HEK293 (cell line): ENCODE results near the gene CTAGE1.

Source experiments
- CTCF ChIA-PET: fragments of 350-600 bp; formaldehyde crosslinking; extraction: SDS; loops from one replicate; lab custom pipeline; 2021; ENCODE audit warnings: antibody characterized with exemption; lab: Yijun Ruan, JAX
- POLR2A ChIA-PET: fragments of 300-600 bp; formaldehyde crosslinking; extraction: SDS; loops from one replicate; lab custom pipeline; 2020; ENCODE audit warnings: antibody characterized with exemption, inconsistent platforms; lab: Yijun Ruan, JAX
- H3K27ac ChIP-seq: fragments of 200-500 bp; sonication (Bioruptor generic); 2 replicates; pipeline ENCODE4 v1.5.1; 2014; ENCODE audit warnings: low read depth, low read length, control low read depth, inconsistent platforms; ENCODE audit errors: extremely low read depth
- H3K36me3 ChIP-seq, 2 experiments: fragments of 200-500 bp in 1 of 2; sonication (Bioruptor generic) in 1 of 2; 1 replicate in 1 of 2; 2 replicates in 1 of 2; pipeline ENCODE4 v1.5.1; 2014 to 2017; ENCODE audit warnings: inconsistent platforms in 2 of 2, low read length in 2 of 2; ENCODE audit not compliant: control insufficient read depth in 2 of 2, insufficient read depth in 1 of 2
- H3K4me1 ChIP-seq: fragments of 200-500 bp; sonication (Bioruptor generic); 2 replicates; pipeline ENCODE4 v1.5.1; 2014; ENCODE audit warnings: mild to moderate bottlenecking, low read length, inconsistent platforms; ENCODE audit not compliant: control insufficient read depth, insufficient read depth
- H3K4me3 ChIP-seq: 2 replicates; pipeline ENCODE4 v1.5.1; 2011; ENCODE audit warnings: low read depth, mild to moderate bottlenecking, control low read depth, low read length, moderate library complexity
- H3K9me3 ChIP-seq: fragments of 200-500 bp; sonication (Bioruptor generic); 2 replicates; pipeline ENCODE4 v1.5.1; 2014; ENCODE audit warnings: low read depth, low read length, inconsistent platforms; ENCODE audit not compliant: control insufficient read depth, insufficient read depth
- ELK4 ChIP-seq: IDR thresholded peaks from 2 replicates; pipeline ENCODE4 v1.6.1; 2011; ENCODE audit warnings: mild to moderate bottlenecking, low read depth, low read length, borderline replicate concordance
- KLF1 ChIP-seq: fragments of 450-650 bp; formaldehyde crosslinking; IDR thresholded peaks from 2 replicates; pipeline ENCODE4 v1.5.1; 2016; ENCODE audit warnings: missing biosample characterization, missing genetic modification characterization
- KLF7 ChIP-seq: fragments of 450-650 bp; formaldehyde crosslinking; IDR thresholded peaks from 2 replicates; pipeline ENCODE4 v1.5.1; 2016; ENCODE audit warnings: missing biosample characterization, missing genetic modification characterization, borderline replicate concordance
- KLF8 ChIP-seq: fragments of 450-650 bp; formaldehyde crosslinking; IDR thresholded peaks from 2 replicates; pipeline ENCODE4 v1.5.1; 2016; ENCODE audit warnings: missing biosample characterization, missing genetic modification characterization
- MEIS1 ChIP-seq: sonication (generic); formaldehyde crosslinking; IDR thresholded peaks from 2 replicates; pipeline ENCODE4 v1.8.1; 2022; ENCODE audit warnings: missing genetic modification reagents, mild to moderate bottlenecking, borderline replicate concordance
- PRDM1 ChIP-seq: fragments of 450-650 bp; formaldehyde crosslinking; IDR thresholded peaks from 2 replicates; pipeline ENCODE4; 2016; ENCODE audit warnings: missing biosample characterization, missing genetic modification characterization
- RBAK ChIP-seq: fragments of 450-650 bp; formaldehyde crosslinking; IDR thresholded peaks from 2 replicates; pipeline ENCODE4 v1.5.1; 2016; ENCODE audit warnings: missing biosample characterization, missing genetic modification characterization
- REPIN1 ChIP-seq: fragments of 450-650 bp; formaldehyde crosslinking; IDR thresholded peaks from 2 replicates; pipeline ENCODE4 v1.5.1; 2017; ENCODE audit warnings: missing biosample characterization, missing genetic modification characterization, low read depth
- SETDB1 ChIP-seq: IDR thresholded peaks from one replicate; pipeline ENCODE4 v1.6.1; 2017; ENCODE audit warnings: mild to moderate bottlenecking, low read length, moderate library complexity, mixed read lengths; ENCODE audit not compliant: insufficient read length
- SP7 ChIP-seq: fragments of 450-650 bp; formaldehyde crosslinking; IDR thresholded peaks from 2 replicates; pipeline ENCODE4 v1.5.1; 2016; ENCODE audit warnings: missing biosample characterization, missing genetic modification characterization
- TRIM28 ChIP-seq: IDR thresholded peaks from 2 replicates; pipeline ENCODE4 v1.6.1; 2011; ENCODE audit warnings: low read length, control low read depth, borderline replicate concordance
- WT1 ChIP-seq: fragments of 450-650 bp; formaldehyde crosslinking; IDR thresholded peaks from 2 replicates; pipeline ENCODE4 v1.5.1; 2016; ENCODE audit warnings: missing biosample characterization, missing genetic modification characterization
- ZBTB1 ChIP-seq: fragments of 450-650 bp; formaldehyde crosslinking; IDR thresholded peaks from 2 replicates; pipeline ENCODE4 v1.5.1; 2016; ENCODE audit warnings: missing biosample characterization, missing genetic modification characterization
- ZBTB44 ChIP-seq: fragments of 450-650 bp; IDR thresholded peaks from 2 replicates; pipeline ENCODE4 v1.5.1; 2018; ENCODE audit warnings: missing biosample characterization, mild to moderate bottlenecking, missing genetic modification characterization
- ZFP37 ChIP-seq: fragments of 450-650 bp; formaldehyde crosslinking; IDR thresholded peaks from 2 replicates; pipeline ENCODE4 v1.5.1; 2016; ENCODE audit warnings: missing biosample characterization, missing genetic modification characterization
- ZNF146 ChIP-seq: fragments of 450-650 bp; formaldehyde crosslinking; IDR thresholded peaks from 2 replicates; pipeline ENCODE4 v1.5.1; 2016; ENCODE audit warnings: missing biosample characterization, missing genetic modification characterization
- ZNF155 ChIP-seq: fragments of 450-650 bp; formaldehyde crosslinking; IDR thresholded peaks from 2 replicates; pipeline ENCODE4 v1.5.1; 2016; ENCODE audit warnings: missing biosample characterization, missing genetic modification characterization
- ZNF175 ChIP-seq: fragments of 450-650 bp; formaldehyde crosslinking; IDR thresholded peaks from 2 replicates; pipeline ENCODE4 v1.5.1; 2016; ENCODE audit warnings: missing biosample characterization, missing genetic modification characterization
- ZNF404 ChIP-seq: fragments of 450-650 bp; formaldehyde crosslinking; IDR thresholded peaks from 2 replicates; pipeline ENCODE4 v1.5.1; 2017; ENCODE audit warnings: missing biosample characterization, missing genetic modification characterization
- ZNF555 ChIP-seq: fragments of 450-650 bp; formaldehyde crosslinking; conservative IDR thresholded peaks from 2 replicates; pipeline ENCODE4 v1.5.1; 2017; ENCODE audit warnings: missing biosample characterization, mild to moderate bottlenecking, missing genetic modification characterization, inconsistent platforms
- ZNF626 ChIP-seq: fragments of 450-650 bp; sonication (Bioruptor Pico); formaldehyde crosslinking; IDR thresholded peaks from 2 replicates; pipeline ENCODE4 v1.5.1; 2018; ENCODE audit warnings: missing biosample characterization, missing genetic modification characterization, inconsistent platforms
- ZNF707 ChIP-seq: fragments of 450-650 bp; formaldehyde crosslinking; IDR thresholded peaks from 2 replicates; pipeline ENCODE4 v1.5.1; 2016; ENCODE audit warnings: missing biosample characterization, missing genetic modification characterization
- ZNF792 ChIP-seq: fragments of 450-650 bp; formaldehyde crosslinking; IDR thresholded peaks from 2 replicates; pipeline ENCODE4 v1.5.1; 2016; ENCODE audit warnings: missing biosample characterization, missing genetic modification characterization
- TF ChIP-seq, protein P1 (sequence below): fragments of 450-650 bp; formaldehyde crosslinking; IDR thresholded peaks from 2 replicates; pipeline ENCODE4 v1.5.1; 2016; ENCODE audit warnings: missing biosample characterization, missing genetic modification characterization, borderline replicate concordance
- TF ChIP-seq, protein P2 (sequence below): fragments of 450-650 bp; formaldehyde crosslinking; IDR thresholded peaks from 2 replicates; pipeline ENCODE4 v1.5.1; 2016; ENCODE audit warnings: missing biosample characterization, missing genetic modification characterization, low read depth

Gene CTAGE1

GRCh38 chr18:22408059-22408458 is 9.7 kb downstream of the CTAGE1 start:
- ChIA-PET CTCF (interaction anchor here (0.6 kb wide), 1 partner anchor 157 kb away, joined by 4 read pairs; no protein-coding TSS in a partner anchor), POLR2A (no interaction called here)
- H3K4me1 ChIP-seq = no peaks in the 10 kb centered on the region
- no peak overlapping the region for H3K27ac ChIP-seq
- H3K4me3 ChIP-seq = no peak overlapping the region
- TF ChIP-seq ZNF707 (tag by site-specific recombination) (no peak), ZNF555 (tag by site-specific recombination) (no peak), ZNF626 (tag by site-specific recombination) (no peak), KLF7 (tag by site-specific recombination) (no peak), TRIM28 (no peak), ELK4 (no peak), REPIN1 (no peak), ZNF792 (tag by site-specific recombination) (no peak)
- no peaks in the 10 kb centered on the region for H3K9me3 ChIP-seq
- H3K36me3 ChIP-seq = no peaks in the 10 kb centered on the region

GRCh38 chr18:22405142-22405541 is 12.6 kb downstream of the CTAGE1 start:
- POLR2A ChIA-PET = no interaction called here
- CTCF ChIA-PET = interaction anchor here (0.6 kb wide), 1 partner anchor 89 kb away, joined by 3 read pairs; no protein-coding TSS in a partner anchor
- TF ChIP-seq KLF1 (tag by site-specific recombination) = no peak
- TF ChIP-seq, protein P1, sequence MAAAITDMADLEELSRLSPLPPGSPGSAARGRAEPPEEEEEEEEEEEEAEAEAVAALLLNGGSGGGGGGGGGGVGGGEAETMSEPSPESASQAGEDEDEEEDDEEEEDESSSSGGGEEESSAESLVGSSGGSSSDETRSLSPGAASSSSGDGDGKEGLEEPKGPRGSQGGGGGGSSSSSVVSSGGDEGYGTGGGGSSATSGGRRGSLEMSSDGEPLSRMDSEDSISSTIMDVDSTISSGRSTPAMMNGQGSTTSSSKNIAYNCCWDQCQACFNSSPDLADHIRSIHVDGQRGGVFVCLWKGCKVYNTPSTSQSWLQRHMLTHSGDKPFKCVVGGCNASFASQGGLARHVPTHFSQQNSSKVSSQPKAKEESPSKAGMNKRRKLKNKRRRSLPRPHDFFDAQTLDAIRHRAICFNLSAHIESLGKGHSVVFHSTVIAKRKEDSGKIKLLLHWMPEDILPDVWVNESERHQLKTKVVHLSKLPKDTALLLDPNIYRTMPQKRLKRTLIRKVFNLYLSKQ (tag by site-specific recombination) = no peak
- TF ChIP-seq PRDM1 (tag by site-specific recombination) = no peak
- peak; percentile 95 for TF ChIP-seq SETDB1
- TF ChIP-seq ZNF175 (tag by site-specific recombination) = no peak
- TF ChIP-seq ZNF155 (tag by site-specific recombination) = no peak

DNA sequence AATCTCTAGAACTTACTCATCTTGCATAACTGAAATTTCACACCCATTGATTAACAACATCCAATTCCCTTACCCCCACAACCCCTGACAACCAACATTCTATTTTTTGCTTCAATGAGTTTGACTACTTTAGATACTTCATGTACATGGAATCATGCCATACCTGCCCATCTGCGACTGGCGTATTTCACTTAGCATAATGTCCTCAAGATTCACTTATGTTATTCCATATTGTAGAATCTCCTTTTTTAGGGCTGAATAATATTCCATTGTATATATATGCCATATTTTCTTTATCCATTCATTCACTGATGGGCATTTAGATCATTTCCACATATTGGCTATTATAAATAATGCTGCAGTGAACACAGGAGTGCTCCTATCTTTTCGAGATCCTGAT is 13.8 kb downstream of the CTAGE1 start:
- Histone ChIP-seq H3K36me3 (no peaks in the 10 kb centered on the region), H3K4me3 (no peak overlapping the region), H3K9me3 (no peaks in the 10 kb centered on the region)
- ChIA-PET POLR2A (no interaction called here), CTCF (interaction anchor here (1.0 to 1.1 kb wide), 2 partner anchors 24 to 73 kb away, joined by 3 read pairs; no protein-coding TSS in a partner anchor)
- TF ChIP-seq ZNF146 (tag by site-specific recombination) = peak; percentile 62; the same call in 1 of the 2 replicates
- no peak for TF ChIP-seq ZBTB1
- TF ChIP-seq RBAK (tag by site-specific recombination) = no peak
- TF ChIP-seq, all 188 proteins: peak for 1
- no peaks in the 10 kb centered on the region for H3K4me1 ChIP-seq
- no peak overlapping the region for H3K27ac ChIP-seq

More at GRCh38 chr18:22405142-22405541, 12.6 kb downstream of the CTAGE1 start:
- Histone ChIP-seq H3K9me3 (no peaks in the 10 kb centered on the region), H3K27ac (no peak overlapping the region), H3K4me3 (no peak overlapping the region), H3K4me1 (no peaks in the 10 kb centered on the region), H3K36me3 (no peaks in the 10 kb centered on the region)

- H3K4me3 ChIP-seq = no peak overlapping the region
- ChIA-PET CTCF (interaction anchor here (2.3 kb wide), 1 partner anchor 163 kb away, joined by 6 read pairs; no protein-coding TSS in a partner anchor), POLR2A (no interaction called here)
- no peaks in the 10 kb centered on the region for H3K9me3 ChIP-seq
- no peak overlapping the region for H3K27ac ChIP-seq
- H3K36me3 ChIP-seq = no peaks in the 10 kb centered on the region
- H3K4me1 ChIP-seq = no peaks in the 10 kb centered on the region
- TF ChIP-seq MEIS1 (CRISPR knock-in tag) = no peak
- 0 out of 2 replicates have a peak, but pooled peaks have one; percentile 39 for TF ChIP-seq ZFP37 (tag by site-specific recombination)
- no peak for TF ChIP-seq ZBTB44
- TF ChIP-seq SP7 = no peak
- no peak for TF ChIP-seq KLF8
- TF ChIP-seq, protein P2, sequence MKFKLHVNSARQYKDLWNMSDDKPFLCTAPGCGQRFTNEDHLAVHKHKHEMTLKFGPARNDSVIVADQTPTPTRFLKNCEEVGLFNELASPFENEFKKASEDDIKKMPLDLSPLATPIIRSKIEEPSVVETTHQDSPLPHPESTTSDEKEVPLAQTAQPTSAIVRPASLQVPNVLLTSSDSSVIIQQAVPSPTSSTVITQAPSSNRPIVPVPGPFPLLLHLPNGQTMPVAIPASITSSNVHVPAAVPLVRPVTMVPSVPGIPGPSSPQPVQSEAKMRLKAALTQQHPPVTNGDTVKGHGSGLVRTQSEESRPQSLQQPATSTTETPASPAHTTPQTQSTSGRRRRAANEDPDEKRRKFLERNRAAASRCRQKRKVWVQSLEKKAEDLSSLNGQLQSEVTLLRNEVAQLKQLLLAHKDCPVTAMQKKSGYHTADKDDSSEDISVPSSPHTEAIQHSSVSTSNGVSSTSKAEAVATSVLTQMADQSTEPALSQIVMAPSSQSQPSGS = peak; percentile 40; the same call in 1 of the 2 replicates
- no peak for TF ChIP-seq ZNF404 (tag by site-specific recombination)
- TF ChIP-seq WT1 (tag by site-specific recombination) = no peak
Observed at GRCh38 chr18:22399949-22400348, 17.8 kb downstream of the CTAGE1 start.
